Measurements from ENCODE around the gene PTPN14. TPM values are rescaled to one million over a fixed set of nuclear protein-coding genes. Genes with fewer than 3 reads are reported as not detected.

Gene PTPN14
- total RNA-seq, 1 donor from 2014 or later, result 136 TPM

- no peak overlapping the region for H3K4me3 Mint-ChIP-seq (ENCODE audit: unreplicated experiment)
- no peak for TF ChIP-seq CTCF (IDR thresholded peaks at IDR 0.05)
- H3K36me3 Mint-ChIP-seq (ENCODE audit: low read depth), result no peaks in the 10 kb centered on the region
- H3K9me3 Mint-ChIP-seq (ENCODE audit: low read depth), result no peaks in the 10 kb centered on the region
- H3K27me3 Mint-ChIP-seq (ENCODE audit: low read depth), result no peaks in the 10 kb centered on the region
- H3K4me1 Mint-ChIP-seq (ENCODE audit: low read depth), result peaks cover 82% of the 10 kb centered on the region
- peak overlapping the region; percentile 55 for H3K27ac Mint-ChIP-seq (ENCODE audit: unreplicated experiment)
- DNase-seq (ENCODE audit: low spot score), result no peak
Measured at GRCh38 chr1:214518361-214518760, 33.0 kb downstream of the PTPN14 start.

GRCh38 chr1:214516434-214517326 is 34.7 kb downstream of the PTPN14 start:
- no peak for DNase-seq (ENCODE audit: low spot score)
- Mint-ChIP-seq H3K27me3 (ENCODE audit: low read depth) (no peaks in the 10 kb centered on the region), H3K9me3 (ENCODE audit: low read depth) (no peaks in the 10 kb centered on the region), H3K4me1 (ENCODE audit: low read depth) (peaks cover 92% of the 10 kb centered on the region), H3K36me3 (ENCODE audit: low read depth) (no peaks in the 10 kb centered on the region), H3K27ac (ENCODE audit: unreplicated experiment) (peak overlapping the region; percentile 71), H3K4me3 (ENCODE audit: unreplicated experiment) (no peak overlapping the region)
- TF ChIP-seq CTCF (IDR thresholded peaks at IDR 0.05), result no peak

- no peak for DNase-seq (ENCODE audit: low spot score)
- Mint-ChIP-seq H3K4me3 (ENCODE audit: unreplicated experiment) (no peak overlapping the region), H3K4me1 (ENCODE audit: low read depth) (peaks cover 91% of the 10 kb centered on the region), H3K36me3 (ENCODE audit: low read depth) (no peaks in the 10 kb centered on the region), H3K27me3 (ENCODE audit: low read depth) (no peaks in the 10 kb centered on the region), H3K9me3 (ENCODE audit: low read depth) (peaks cover 4% of the 10 kb centered on the region), H3K27ac (ENCODE audit: unreplicated experiment) (peak overlapping the region; percentile 45)
- no peak for TF ChIP-seq CTCF (IDR thresholded peaks at IDR 0.05)
Measured at GRCh38 chr1:214515544-214516433, 35.6 kb downstream of the PTPN14 start.

DNA sequence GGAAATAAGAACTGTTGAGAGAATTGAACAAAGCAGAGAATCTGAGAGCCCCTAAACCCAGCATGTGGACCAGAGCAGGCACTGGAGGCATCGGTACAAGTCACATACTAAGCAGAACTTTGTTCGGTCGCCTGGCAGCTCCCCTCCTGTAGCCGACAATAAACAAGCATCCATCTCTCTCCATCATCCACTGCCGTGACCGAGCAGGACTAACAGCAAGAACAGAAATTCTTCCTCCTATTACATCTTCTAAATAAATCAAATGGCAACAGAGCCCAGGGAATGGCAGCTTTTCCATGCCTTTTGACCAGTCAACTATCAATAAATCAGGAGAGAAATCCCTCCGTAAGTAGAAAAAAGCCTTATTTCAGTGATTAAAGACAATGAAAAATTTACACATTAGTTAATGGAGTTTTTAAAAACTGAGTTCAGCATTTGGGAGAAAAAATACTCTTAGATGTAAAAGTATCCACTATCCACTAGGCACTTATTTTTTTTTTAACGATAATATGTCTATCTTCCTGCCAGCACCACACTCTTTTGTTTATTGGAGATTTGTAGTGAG is 36.5 kb downstream of the PTPN14 start:
- H3K36me3 Mint-ChIP-seq (ENCODE audit: low read depth), result no peaks in the 10 kb centered on the region
- H3K9me3 Mint-ChIP-seq (ENCODE audit: low read depth), result peaks cover 4% of the 10 kb centered on the region
- peak overlapping the region; percentile 56 for H3K4me3 Mint-ChIP-seq (ENCODE audit: unreplicated experiment)
- DNase-seq (ENCODE audit: low spot score), result no peak
- peak overlapping the region; percentile 69 for H3K27ac Mint-ChIP-seq (ENCODE audit: unreplicated experiment)
- peaks cover 90% of the 10 kb centered on the region for H3K4me1 Mint-ChIP-seq (ENCODE audit: low read depth)
- TF ChIP-seq CTCF (IDR thresholded peaks at IDR 0.05), result no peak
- no peaks in the 10 kb centered on the region for H3K27me3 Mint-ChIP-seq (ENCODE audit: low read depth)
